ENCODE measurements around the gene PAH.
A peak's percentile ranks its signal among the peaks of the same experiment; 100 is the strongest.
"Not testable (repeated sequence)": the region's sequence is repeated elsewhere in the genome, so short reads cannot be mapped to it uniquely, and the experiment has no call there.

Gene PAH

DNA sequence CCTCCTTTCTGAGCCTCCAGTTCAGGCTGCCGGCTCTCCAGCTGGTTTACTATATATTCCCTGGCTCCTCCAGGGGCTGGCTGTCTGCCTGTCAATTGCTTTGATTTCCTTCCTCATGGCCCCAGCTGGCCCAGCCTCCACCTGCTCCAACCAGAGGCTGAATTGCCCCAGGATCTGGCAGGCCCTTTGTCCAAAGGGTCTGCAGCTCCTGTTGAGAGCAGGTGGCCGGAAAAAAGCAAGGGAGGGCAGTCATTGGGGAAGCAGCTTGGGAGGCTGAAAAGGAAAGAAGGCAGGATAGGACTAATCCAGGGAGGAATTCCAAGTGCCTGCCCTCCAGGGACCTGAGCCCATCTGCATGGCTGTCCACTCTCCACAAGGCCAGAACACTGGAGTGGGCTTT lies 25.3 kb downstream of the PAH start:
- DNase-seq (ENCODE audit: low spot score): no peak

DNA sequence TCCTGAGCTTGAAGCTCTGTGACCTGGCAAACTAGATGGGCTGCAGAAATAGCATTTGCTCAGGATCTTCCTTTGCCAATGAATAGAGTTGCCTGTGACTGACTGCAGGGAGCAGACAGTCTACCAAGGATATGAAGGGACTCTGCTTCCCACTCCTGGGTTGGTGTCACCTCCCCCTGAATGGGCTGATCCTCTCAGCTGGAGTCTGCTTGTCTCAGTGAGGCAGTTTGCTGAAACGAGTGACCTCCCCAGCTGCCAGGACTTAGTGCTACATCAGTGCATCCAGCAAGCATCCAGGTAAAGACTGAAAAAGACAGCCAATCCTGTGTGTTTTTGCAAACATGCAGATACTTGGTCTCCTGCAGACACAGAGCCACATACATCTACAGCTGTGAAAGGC lies 28.5 kb downstream of the PAH start:
- no peak for DNase-seq (ENCODE audit: low spot score)

DNA sequence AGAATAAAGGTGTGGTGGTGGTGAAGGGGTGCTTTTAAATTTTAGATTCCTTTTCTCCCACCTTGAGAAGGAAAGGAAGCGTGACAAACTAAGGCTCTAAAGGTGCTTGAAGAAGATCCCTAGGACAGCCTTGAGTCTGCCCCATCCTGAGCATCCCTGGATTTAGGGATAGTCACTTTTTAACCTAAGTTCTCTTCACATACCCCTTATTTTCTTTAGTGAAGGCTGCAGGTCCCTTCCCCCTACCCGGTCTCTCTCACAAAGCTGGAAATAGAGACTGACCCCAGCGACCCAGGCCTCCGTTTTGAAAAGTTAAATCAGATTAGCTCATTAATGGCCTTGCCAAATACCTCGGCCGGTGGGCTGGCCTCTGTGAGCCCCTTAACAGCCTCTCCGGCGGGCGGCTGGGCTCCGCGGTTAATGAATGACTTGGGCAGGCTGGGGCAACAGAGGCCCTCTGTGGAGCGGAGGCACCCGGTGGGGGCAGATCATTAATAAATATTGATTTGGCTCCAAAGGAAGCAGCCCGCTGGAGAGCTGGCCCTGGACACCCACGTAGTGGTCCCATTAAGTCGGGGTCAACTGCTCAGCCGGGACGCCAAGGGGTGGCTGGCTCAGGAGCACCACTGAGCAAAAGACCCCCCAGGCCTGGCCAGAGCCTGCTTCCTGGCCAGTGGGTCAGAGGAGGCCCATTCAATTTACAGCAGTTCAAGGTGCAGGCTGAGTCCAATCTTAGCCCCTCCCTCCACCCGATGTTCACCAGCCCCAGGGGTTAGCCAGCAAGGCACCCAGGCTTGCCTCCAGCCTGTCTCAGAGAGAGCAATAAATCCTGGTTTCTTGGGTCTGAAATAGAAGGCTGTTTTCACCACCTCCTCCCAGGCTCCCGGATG lies 31.8 kb downstream of the PAH start:
- DNase-seq (ENCODE audit: low spot score): no peak

DNA sequence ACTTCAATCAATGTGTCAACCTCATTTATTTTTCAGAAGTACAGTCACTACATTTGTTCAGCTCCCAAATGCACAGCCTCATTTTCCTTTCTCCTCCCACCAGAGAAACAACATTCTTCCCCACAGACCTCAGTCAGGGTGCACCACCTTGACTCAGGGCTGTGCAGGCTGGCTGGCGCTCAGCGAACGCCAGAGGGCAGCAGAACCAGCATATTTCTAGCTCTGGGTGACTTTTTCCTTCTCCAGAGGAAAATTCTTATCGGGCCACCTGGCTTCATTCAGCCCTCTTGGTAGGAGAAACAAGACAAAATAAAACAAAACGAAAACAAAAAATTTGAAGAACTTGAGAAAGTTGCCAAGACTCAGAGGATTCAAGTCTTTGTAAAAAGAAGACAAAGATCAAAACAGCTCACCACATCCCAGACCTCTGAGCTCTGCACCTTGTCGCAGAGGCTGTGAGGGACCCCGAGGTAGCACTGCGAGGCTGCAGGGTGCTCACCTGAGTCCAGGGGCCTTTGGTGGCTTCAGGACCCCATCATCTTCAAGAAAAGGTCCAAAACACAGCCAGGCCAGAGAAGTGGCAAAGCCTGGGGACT lies 33.7 kb downstream of the PAH start:
- DNase-seq (ENCODE audit: low spot score): peak; percentile 32

DNA sequence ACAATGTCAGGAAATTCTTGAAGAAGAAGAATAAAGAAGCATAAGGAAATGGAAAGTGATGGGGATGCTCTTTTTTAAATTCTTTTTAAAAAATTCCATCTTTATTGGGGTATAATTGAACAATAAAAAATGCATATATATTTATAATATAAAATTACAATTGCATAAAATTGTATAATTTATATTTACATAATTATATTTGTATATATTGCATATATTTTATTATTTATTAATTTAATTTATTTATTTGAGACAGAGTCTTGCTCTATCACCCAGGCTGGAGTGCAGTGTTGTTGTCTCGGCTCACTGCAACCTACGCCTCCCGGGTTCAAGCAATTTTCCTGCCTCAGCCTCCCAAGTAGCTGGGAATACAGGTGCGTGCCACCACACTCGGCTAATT lies 36.3 kb downstream of the PAH start:
- no peak for DNase-seq (ENCODE audit: low spot score)

GRCh38 chr12:102879144-102879763 lies 37.8 kb downstream of the PAH start:
- peak; percentile 26 for DNase-seq (ENCODE audit: low spot score)

- DNase-seq (ENCODE audit: low spot score): no peak
Measured at GRCh38 chr12:102876883-102877282, 40.2 kb downstream of the PAH start.

- no peak for DNase-seq (ENCODE audit: low spot score)
Measured at GRCh38 chr12:102874819-102875218, 42.2 kb downstream of the PAH start.

DNA sequence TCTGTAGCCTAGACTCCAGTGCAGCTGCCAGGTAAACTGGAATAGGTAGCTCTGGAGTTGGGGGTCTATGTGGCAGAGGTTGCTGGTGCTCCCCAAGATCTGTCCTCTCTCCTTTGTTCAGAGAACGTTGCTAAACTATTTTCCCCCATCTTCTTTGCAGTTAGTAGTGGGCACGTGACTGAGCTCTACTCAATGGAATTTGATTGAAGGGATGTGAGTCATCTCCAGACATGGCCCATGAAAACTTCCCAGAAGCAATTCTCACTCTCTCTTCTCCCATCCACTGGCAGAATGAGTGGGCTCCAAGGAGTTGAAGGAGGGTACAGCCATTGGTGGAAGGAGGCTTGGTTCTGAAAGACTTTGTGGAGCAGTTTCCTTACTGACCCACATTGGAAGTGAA lies 44.0 kb downstream of the PAH start:
- DNase-seq (ENCODE audit: low spot score): no peak

DNA sequence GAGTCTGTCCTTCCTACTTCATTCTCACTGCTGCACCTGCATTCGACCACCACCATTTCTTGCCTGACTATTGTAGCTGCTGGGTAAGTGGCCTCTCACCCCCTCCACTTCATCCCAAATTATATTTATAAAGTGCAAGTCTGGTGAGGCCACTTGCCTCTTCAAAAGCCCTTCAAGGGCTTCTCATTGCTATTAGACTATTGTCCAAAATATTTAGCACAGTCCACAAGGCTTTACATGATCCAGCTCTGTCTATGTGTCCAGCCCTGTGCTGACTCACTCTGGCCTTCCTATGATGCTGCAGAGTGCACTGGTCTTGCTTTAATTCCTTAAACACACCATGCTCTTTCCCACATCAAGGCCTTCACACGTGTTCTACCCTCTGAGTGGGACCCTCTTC lies 46.0 kb downstream of the PAH start:
- no peak for DNase-seq (ENCODE audit: low spot score)

GRCh38 chr12:102869571-102869970 lies 47.5 kb downstream of the PAH start:
- DNase-seq (ENCODE audit: low spot score): no peak

- DNase-seq (ENCODE audit: low spot score): no peak
Measured at GRCh38 chr12:102865821-102866615, 51.0 kb downstream of the PAH start.

- DNase-seq (ENCODE audit: low spot score): no peak
Measured at GRCh38 chr12:102862486-102862885, 54.6 kb downstream of the PAH start.

DNA sequence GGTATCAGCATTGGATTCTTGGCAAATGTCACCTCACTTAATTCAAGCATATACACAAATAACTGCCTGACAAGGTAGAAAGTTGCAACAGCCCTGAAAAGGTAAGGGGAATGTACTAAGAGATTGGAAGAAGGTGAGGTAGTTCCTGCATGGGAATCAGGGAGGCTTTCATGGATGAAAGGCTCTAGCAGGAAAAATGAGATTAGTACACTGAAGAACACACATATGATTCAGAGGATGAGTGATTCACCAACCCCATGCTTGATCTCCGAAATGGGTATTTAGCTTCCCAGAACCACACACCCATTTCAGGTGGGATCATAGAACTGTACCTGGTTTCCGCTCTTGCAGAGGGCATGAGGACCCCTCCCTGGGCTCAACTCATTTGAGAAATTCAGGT lies 65.8 kb downstream of the PAH start:
- DNase-seq (ENCODE audit: low spot score): no peak

- no peak for DNase-seq (ENCODE audit: low spot score)
Measured at GRCh38 chr12:102849722-102850447, 67.2 kb downstream of the PAH start.

DNA sequence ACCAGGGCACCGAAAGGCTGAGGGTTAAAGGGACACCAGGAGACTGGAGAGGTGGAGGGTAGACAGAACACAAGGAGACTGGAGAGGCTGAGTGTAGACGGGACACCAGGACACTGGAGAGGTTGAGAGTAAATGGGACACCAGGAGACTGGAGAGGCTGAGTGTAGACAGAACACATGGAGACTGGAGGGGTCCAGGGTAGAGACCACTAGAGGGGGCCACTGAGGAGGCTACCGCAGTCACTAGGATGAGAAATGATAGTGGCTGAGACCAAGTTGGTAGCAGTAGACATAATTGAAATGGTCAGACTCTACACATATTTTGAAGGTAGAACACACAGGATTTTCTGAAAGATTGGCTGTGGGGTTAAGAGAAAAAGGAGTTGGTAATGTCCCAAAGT lies 68.2 kb downstream of the PAH start:
- DNase-seq (ENCODE audit: low spot score): no peak

- DNase-seq (ENCODE audit: low spot score): no peak
Measured at GRCh38 chr12:102847131-102847530, 69.9 kb downstream of the PAH start.

- no peak for DNase-seq (ENCODE audit: low spot score)
Measured at GRCh38 chr12:102833687-102834441, 83.2 kb downstream of the PAH start.

- not testable (repeated sequence) for DNase-seq (ENCODE audit: low spot score)
Measured at GRCh38 chr12:102832826-102833225, 84.2 kb downstream of the PAH start.

DNA sequence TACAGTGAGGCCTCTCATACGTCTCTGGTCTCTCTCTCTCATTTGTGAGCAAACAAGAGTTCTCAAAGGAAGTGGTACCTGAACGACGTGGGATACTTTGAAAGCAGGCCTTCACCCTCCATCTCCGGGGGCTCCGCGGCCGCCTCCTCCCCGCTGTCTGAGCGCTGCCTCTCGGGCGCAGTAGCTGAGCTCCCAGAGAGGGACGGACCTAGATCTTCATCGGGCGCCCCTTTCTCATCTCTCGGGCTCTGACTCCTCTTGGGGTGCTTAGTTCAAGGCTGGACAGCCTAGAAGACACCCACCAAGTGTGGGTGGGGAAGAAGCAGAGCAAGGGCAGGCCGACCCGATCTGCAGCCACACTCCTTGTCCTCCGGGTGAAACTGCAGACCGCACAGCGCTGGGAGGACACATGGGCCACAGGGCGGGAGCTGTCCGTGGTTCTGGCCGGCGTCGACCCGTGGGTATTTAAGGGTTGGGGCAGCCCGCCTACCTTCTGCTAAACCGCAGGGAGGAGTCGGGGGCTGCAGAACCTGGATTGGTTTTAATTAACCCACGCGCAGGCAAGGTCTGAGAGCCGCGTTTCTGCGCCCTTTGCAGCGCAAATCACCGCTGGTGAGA lies 92.7 kb downstream of the PAH start:
- DNase-seq (ENCODE audit: low spot score): peak; percentile 22

DNA sequence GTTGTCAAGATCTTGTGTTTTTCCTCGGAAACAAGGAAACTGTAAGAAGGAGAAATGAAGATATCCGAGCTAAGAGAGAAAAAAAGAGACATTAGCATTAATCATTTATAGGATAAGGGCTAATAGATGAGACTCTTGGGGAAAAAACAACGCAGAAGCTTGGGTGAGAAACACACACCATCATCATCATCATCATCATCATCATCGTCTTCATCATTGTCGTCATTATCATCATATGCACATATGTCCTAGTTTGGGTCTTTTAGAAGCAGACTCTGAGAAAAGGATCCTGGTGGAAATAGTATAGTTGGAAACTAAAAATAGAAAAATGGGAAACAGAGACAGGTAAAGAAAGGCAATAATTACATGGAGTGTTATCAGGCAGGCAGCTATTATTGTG lies 95.9 kb downstream of the PAH start:
- no peak for DNase-seq (ENCODE audit: low spot score)
